Naive thymus-derived CD4-positive, alpha-beta T cell (primary cell): ENCODE data around the gene MKRN1. TPM values are rescaled to one million over a fixed set of nuclear protein-coding genes. Genes with fewer than 3 reads are reported as not detected.
A peak's percentile ranks its signal among the peaks of the same experiment; 100 is the strongest.
"Not testable (repeated sequence)": the region's sequence is repeated elsewhere in the genome, so short reads cannot be mapped to it uniquely, and the experiment has no call there.

Experiments used
- ATAC-seq: fragments of 150-1000 bp; cut with Tn5 transposase; 2 replicates; pipeline ENCODE4 v1.10.0; 2021; ENCODE audit warnings: mild to moderate bottlenecking, moderate library complexity
- CTCF ChIA-PET: fragments of 350-600 bp; sonication (Branson Sonifier 250); formaldehyde crosslinking; loops from one replicate; lab custom pipeline; 2021; ENCODE audit warnings: antibody characterized with exemption; lab: Charles Lee
- POLR2A ChIA-PET: fragments of 350-600 bp; sonication (Branson Sonifier 250); formaldehyde crosslinking; loops from one replicate; lab custom pipeline; 2021; ENCODE audit warnings: antibody characterized with exemption, inconsistent platforms; lab: Charles Lee
- DNase-seq, 9 donors: peaks; one replicate each; pipeline versions ENCODE4 v3.0.0 to v3.0.0-alpha.2; 2020 to 2022; ENCODE audit warnings: mixed read lengths in 1 of 9
- H3K27ac ChIP-seq: one replicate; pipeline ENCODE4 v1.7.0; 2013; ENCODE audit warnings: mild to moderate bottlenecking, low read depth, low read length, moderate library complexity
- H3K27me3 ChIP-seq, 2 donors: one replicate each; pipeline ENCODE4 v1.7.0; 2013; ENCODE audit warnings: low read length in 2 of 2, mild to moderate bottlenecking in 2 of 2, moderate library complexity in 2 of 2; ENCODE audit not compliant: control insufficient read depth in 2 of 2, insufficient read depth in 2 of 2
- H3K36me3 ChIP-seq, 3 experiments: 1 replicate in 2 of 3; 2 replicates in 1 of 3; pipeline ENCODE4 v1.7.0; 2013; ENCODE audit warnings: low read length in 3 of 3, mild to moderate bottlenecking in 3 of 3, moderate library complexity in 1 of 3; ENCODE audit not compliant: insufficient read depth in 3 of 3, control insufficient read depth in 2 of 3
- H3K4me1 ChIP-seq, 2 donors: one replicate each; pipeline ENCODE4 v1.7.0; 2013; ENCODE audit warnings: low read length in 2 of 2, mild to moderate bottlenecking in 2 of 2, moderate library complexity in 1 of 2; ENCODE audit not compliant: control insufficient read depth in 2 of 2, insufficient read depth in 2 of 2
- H3K4me3 ChIP-seq: 2 replicates; pipeline ENCODE4 v1.7.0; 2013; ENCODE audit warnings: mild to moderate bottlenecking, low read length
- H3K9me3 ChIP-seq, 3 experiments: 1 replicate in 2 of 3; 2 replicates in 1 of 3; pipeline ENCODE4 v1.7.0; 2013; ENCODE audit warnings: low read length in 3 of 3; ENCODE audit not compliant: control insufficient read depth in 2 of 3
- H3K27ac Mint-ChIP-seq, 9 donors: one replicate each; pipeline ENCODE4 v1.8.0; 2020 to 2022; ENCODE audit warnings: mixed read lengths in 9 of 9, mild to moderate bottlenecking in 8 of 9, moderate library complexity in 5 of 9, inconsistent platforms in 2 of 9
- H3K27me3 Mint-ChIP-seq, 5 donors: one replicate each; pipeline ENCODE4 v1.8.0; 2021 to 2022; ENCODE audit warnings: mixed read lengths in 5 of 5, mild to moderate bottlenecking in 1 of 5
- H3K36me3 Mint-ChIP-seq, 5 donors: one replicate each; pipeline ENCODE4 v1.8.0; 2020 to 2022; ENCODE audit warnings: mixed read lengths in 5 of 5, mild to moderate bottlenecking in 3 of 5, inconsistent platforms in 1 of 5
- H3K4me1 Mint-ChIP-seq, 7 donors: one replicate each; pipeline ENCODE4 v1.8.0; 2020 to 2022; ENCODE audit warnings: mixed read lengths in 7 of 7, mild to moderate bottlenecking in 3 of 7, inconsistent platforms in 1 of 7
- H3K4me3 Mint-ChIP-seq, 10 donors: one replicate each; pipeline ENCODE4 v1.8.0; 2020 to 2022; ENCODE audit warnings: mild to moderate bottlenecking in 10 of 10, mixed read lengths in 10 of 10, moderate library complexity in 6 of 10, inconsistent platforms in 2 of 10
- H3K9me3 Mint-ChIP-seq, 11 donors: one replicate each; pipeline ENCODE4 v1.8.0; 2020 to 2022; ENCODE audit warnings: mixed read lengths in 11 of 11, mild to moderate bottlenecking in 4 of 11, inconsistent platforms in 1 of 11, moderate library complexity in 1 of 11
- intact Hi-C, 2 donors: fragments of 100-400 bp; cut with micrococcal nuclease; formaldehyde crosslinking; loops; one replicate each; pipeline ENCODE4 v1.15.1; 2023
- polyA plus RNA-seq, 2 donors: library from polyadenylated mRNA; unstranded; fragments of 300-500 nt; fragmentation: Illumina TruSeq; gene quantifications; one replicate each; pipeline ENCODE4 v1.2.3, GENCODE V29; 2021
- total RNA-seq, 6 experiments: library from RNA in 5 of 6; stranded (reverse) in 5 of 6; gene quantifications; 1 replicate in 5 of 6; 2 replicates in 1 of 6; pipeline ENCODE4 v1.2.3 and lab custom pipeline; 2021 to 2026

MKRN1 gene
- total and polyA plus RNA-seq, 7 experiments from 2014 or later: 85.1 to 162 (median 139) TPM

DNA sequence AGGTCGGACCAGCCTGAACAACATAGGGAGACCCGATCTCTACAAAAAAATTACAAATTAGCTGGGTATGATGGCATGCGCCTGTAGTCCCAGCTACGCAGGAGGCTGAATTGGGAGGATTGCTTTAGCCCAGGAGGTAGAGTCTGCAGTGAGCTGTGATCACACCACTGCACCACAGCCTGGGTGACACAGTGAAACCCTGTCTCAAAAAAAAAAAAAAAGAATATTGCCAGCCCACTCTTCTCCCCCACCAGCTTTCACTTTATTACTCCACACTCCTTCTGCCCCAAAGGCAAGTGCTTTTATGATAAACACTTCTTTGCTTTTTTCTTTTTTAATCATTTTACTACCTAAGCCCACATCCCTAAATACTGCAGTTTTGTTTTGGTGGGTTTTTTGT lies 60.7 kb downstream of the MKRN1 start:
- Mint-ChIP-seq H3K4me3 (no peak overlapping the region), H3K36me3 (peaks cover 10 to 34% (median 21%) of the 10 kb centered on the region in 5 donors), H3K9me3 (peaks cover 0 to 2% (median 0%) of the 10 kb centered on the region in 11 donors), H3K4me1 (peaks cover 0 to 26% (median 7%) of the 10 kb centered on the region in 7 donors), H3K27me3 (no peaks in the 10 kb centered on the region), H3K27ac (no peak overlapping the region)
- H3K27me3 ChIP-seq: no peaks in the 10 kb centered on the region
- H3K36me3 ChIP-seq: peaks cover 0 to 4% (median 0%) of the 10 kb centered on the region in 3 experiments
- ChIA-PET CTCF (no interaction called here), POLR2A (interaction anchor here (0.8 kb wide), 1 partner anchor 15 kb away, joined by 4 read pairs; no protein-coding TSS in a partner anchor)
- DNase-seq (no peak), ATAC-seq (no peak)
- no peak overlapping the region for H3K4me3 ChIP-seq
- H3K4me1 ChIP-seq: no peaks in the 10 kb centered on the region
- intact Hi-C loops: no loop called here
- no peak overlapping the region for H3K27ac ChIP-seq
- no peaks in the 10 kb centered on the region for H3K9me3 ChIP-seq

DNA sequence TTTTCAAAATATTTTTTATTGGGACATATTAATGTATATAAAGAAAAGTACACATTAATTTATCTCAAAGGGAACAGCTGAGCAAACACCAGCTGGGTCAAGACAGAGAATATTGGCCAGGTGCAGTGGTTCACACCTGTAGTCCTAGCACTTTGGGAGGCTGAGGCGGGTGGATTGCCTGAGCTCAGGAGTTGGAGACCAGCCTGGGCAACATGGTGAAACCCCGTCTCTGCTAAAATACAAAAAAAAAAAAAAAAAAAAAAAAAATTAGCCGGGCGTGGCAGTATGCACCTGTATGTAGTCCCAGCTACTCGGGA lies 61.2 kb downstream of the MKRN1 start:
- DNase-seq, H3K27me3 ChIP-seq, H3K4me3 Mint-ChIP-seq, H3K27ac ChIP-seq, intact Hi-C loops, H3K9me3 ChIP-seq, CTCF ChIA-PET, H3K36me3 ChIP-seq, H3K4me1 ChIP-seq, ATAC-seq, H3K9me3 Mint-ChIP-seq, H3K4me3 ChIP-seq, H3K27me3 Mint-ChIP-seq: not testable (repeated sequence)
- peaks cover 8 to 33% (median 22%) of the 10 kb centered on the region in 5 donors for H3K36me3 Mint-ChIP-seq
- peaks cover 0 to 26% (median 7%) of the 10 kb centered on the region in 7 donors for H3K4me1 Mint-ChIP-seq
- peak overlapping the region in 2 of 9 donors; percentile 65 to 69 for H3K27ac Mint-ChIP-seq
- POLR2A ChIA-PET: interaction anchor here (0.8 kb wide), 1 partner anchor 15 kb away, joined by 4 read pairs; no protein-coding TSS in a partner anchor

DNA sequence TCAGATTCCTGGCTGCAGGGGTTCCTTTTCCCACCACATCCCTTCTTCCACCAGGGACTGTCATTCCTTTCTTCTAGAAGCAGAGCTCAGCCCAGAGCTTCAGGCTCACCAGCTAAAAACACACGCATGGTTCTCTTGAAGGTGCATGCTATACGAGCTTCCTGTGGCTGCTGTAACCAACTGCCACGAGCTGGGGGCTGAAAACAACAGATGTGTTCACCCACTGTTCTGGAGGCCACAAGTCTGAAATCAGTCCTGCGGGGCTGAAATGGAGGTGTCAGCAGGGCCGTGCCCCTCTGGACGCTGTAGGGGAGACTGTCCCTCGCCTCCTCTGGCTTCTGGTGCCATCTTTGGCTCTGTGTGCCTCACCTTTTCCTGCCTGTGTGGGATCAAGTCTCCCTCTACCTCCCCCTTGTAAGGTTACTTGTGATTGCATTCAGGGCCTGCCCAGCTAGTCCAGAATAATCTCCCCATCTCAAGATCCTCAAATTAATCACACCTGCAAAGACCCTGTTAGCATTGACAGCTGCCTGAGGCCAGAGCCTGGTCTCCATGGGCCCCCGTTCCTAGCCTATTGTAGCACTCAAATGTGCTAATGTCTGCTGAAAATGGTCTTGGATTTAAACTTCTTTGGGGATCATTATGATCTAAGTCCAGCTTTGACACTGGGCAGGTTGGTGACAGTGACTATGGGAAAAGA lies 61.7 kb downstream of the MKRN1 start:
- H3K27me3 Mint-ChIP-seq: no peaks in the 10 kb centered on the region
- Histone ChIP-seq H3K4me3 (no peak overlapping the region), H3K9me3 (no peaks in the 10 kb centered on the region), H3K4me1 (no peaks in the 10 kb centered on the region), H3K27ac (no peak overlapping the region), H3K27me3 (no peaks in the 10 kb centered on the region), H3K36me3 (peaks cover 0 to 4% (median 0%) of the 10 kb centered on the region in 3 experiments)
- peaks cover 0 to 4% (median 0%) of the 10 kb centered on the region in 11 donors for H3K9me3 Mint-ChIP-seq
- peak overlapping the region; percentile 12 to 80 (median 64) for H3K27ac Mint-ChIP-seq
- no peak for ATAC-seq
- ChIA-PET CTCF (no interaction called here), POLR2A (interaction anchor here (1.0 kb wide), 1 partner anchor 14 kb away, joined by 5 read pairs; the partner anchor contains the start of gene RAB19)
- intact Hi-C loops: no loop called here
- peak in 2 of 9 donors; percentile 16 to 25 for DNase-seq
- H3K36me3 Mint-ChIP-seq: peaks cover 10 to 35% (median 23%) of the 10 kb centered on the region in 5 donors
- no peak overlapping the region for H3K4me3 Mint-ChIP-seq
- peaks cover 0 to 26% (median 7%) of the 10 kb centered on the region in 7 donors for H3K4me1 Mint-ChIP-seq

DNA sequence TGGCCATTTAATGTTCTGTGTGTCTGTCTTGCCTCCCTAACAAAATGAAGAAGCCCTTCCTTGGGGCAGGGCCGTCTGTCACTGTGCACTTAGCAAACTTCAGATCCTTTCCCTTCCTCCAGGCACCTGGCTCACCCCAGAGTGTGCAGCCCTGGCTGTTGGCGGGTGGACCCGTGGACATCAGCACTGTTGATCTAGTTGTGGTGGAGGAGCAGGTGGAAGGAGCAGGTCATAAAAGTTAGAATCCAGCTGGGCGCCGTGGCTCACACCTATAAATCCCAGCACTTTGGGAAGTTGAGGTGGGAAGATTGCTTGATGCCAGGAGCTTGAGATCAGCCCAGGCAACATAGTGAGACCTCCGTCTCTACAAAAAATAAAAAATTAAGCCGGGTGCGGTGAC lies 62.7 kb downstream of the MKRN1 start:
- Mint-ChIP-seq H3K4me1 (peaks cover 0 to 26% (median 7%) of the 10 kb centered on the region in 7 donors), H3K27me3 (no peaks in the 10 kb centered on the region), H3K9me3 (peaks cover 0 to 2% (median 0%) of the 10 kb centered on the region in 11 donors), H3K27ac (no peak overlapping the region), H3K4me3 (no peak overlapping the region), H3K36me3 (peaks cover 10 to 37% (median 24%) of the 10 kb centered on the region in 5 donors)
- Histone ChIP-seq H3K36me3 (peaks cover 0 to 4% (median 0%) of the 10 kb centered on the region in 3 experiments), H3K4me1 (no peaks in the 10 kb centered on the region), H3K27me3 (no peaks in the 10 kb centered on the region), H3K4me3 (no peak overlapping the region), H3K27ac (no peak overlapping the region), H3K9me3 (no peaks in the 10 kb centered on the region)
- ChIA-PET POLR2A (interaction anchor here (1.0 kb wide), 1 partner anchor 13 kb away, joined by 5 read pairs; the partner anchor contains the start of gene RAB19), CTCF (interaction anchor here (0.5 to 0.6 kb wide), 2 partner anchors 19 to 56 kb away, joined by 3 to 6 read pairs; no protein-coding TSS in a partner anchor)
- DNase-seq: no peak
- ATAC-seq: no peak
- intact Hi-C loops: no loop called here

DNA sequence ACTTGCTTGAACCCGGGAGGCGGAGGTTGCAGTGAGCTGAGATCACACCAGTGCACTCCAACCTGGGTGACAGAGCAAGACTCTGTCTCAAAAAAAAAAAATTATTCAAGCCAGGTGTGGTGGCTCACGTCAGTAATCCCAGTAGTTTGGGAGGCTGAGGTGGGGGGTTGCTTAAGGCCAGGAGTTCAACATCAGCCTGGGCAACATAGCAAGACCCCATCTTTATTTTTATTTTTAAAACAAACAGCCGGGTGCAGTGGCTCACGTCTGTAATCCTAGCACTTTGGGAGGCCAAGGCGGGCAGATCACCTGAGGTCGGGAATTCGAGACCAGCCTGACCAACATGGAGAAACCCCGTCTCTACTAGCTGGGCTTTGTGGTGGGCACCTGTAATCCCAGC lies 63.5 kb downstream of the MKRN1 start:
- H3K27ac ChIP-seq, H3K4me3 Mint-ChIP-seq, H3K27me3 Mint-ChIP-seq, H3K36me3 ChIP-seq, DNase-seq, H3K27me3 ChIP-seq, CTCF ChIA-PET, H3K9me3 Mint-ChIP-seq, intact Hi-C loops, ATAC-seq, H3K27ac Mint-ChIP-seq, H3K9me3 ChIP-seq, H3K4me1 ChIP-seq, H3K4me3 ChIP-seq: not testable (repeated sequence)
- H3K36me3 Mint-ChIP-seq: peaks cover 10 to 44% (median 26%) of the 10 kb centered on the region in 5 donors
- POLR2A ChIA-PET: interaction anchor here (0.6 kb wide), 1 partner anchor 1252 kb away, joined by 3 read pairs; no protein-coding TSS in a partner anchor
- peaks cover 0 to 26% (median 7%) of the 10 kb centered on the region in 7 donors for H3K4me1 Mint-ChIP-seq

DNA sequence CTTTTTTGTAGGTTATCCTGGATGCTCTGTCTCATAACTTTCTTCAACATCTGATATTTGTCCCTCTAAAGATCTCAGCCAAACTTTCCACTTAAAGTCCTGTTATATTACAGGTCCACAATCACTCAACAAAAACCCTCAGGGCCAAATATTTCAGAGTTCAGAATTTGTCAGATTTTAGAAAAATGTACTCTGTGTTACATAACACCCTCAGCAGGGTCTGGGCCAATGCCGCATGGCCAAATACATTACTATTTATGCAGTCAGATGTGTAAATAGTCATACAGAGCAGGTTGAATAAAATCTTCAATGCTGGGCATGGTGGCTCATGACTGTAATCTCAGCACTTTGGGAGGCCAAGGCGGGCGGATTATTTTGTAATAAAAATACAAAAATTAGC lies 63.9 kb downstream of the MKRN1 start:
- POLR2A ChIA-PET: interaction anchor here (0.6 kb wide), 1 partner anchor 1252 kb away, joined by 3 read pairs; no protein-coding TSS in a partner anchor
- Histone ChIP-seq H3K27ac (no peak overlapping the region), H3K4me1 (no peaks in the 10 kb centered on the region), H3K36me3 (peaks cover 0 to 4% (median 0%) of the 10 kb centered on the region in 3 experiments), H3K9me3 (no peaks in the 10 kb centered on the region), H3K4me3 (no peak overlapping the region), H3K27me3 (no peaks in the 10 kb centered on the region)
- CTCF ChIA-PET: interaction anchor here (0.6 kb wide), 1 partner anchor 109 kb away, joined by 5 read pairs; no protein-coding TSS in a partner anchor
- intact Hi-C loops: no loop called here
- H3K4me1 Mint-ChIP-seq: peaks cover 0 to 26% (median 7%) of the 10 kb centered on the region in 7 donors
- DNase-seq (no peak), ATAC-seq (no peak)
- H3K27me3 Mint-ChIP-seq: no peaks in the 10 kb centered on the region
- peaks cover 10 to 46% (median 28%) of the 10 kb centered on the region in 5 donors for H3K36me3 Mint-ChIP-seq
- peak overlapping the region in 1 of 9 donors; percentile 10 for H3K27ac Mint-ChIP-seq
- H3K9me3 Mint-ChIP-seq: peaks cover 0 to 2% (median 0%) of the 10 kb centered on the region in 11 donors
- no peak overlapping the region for H3K4me3 Mint-ChIP-seq
